IMR-90 (cell line): ENCODE data around the gene MYH9. TPM values are rescaled to one million over a fixed set of nuclear protein-coding genes. Genes with fewer than 3 reads are reported as not detected.

Source experiments
- ATAC-seq: fragments of 200-7000 bp; cut with Tn5 transposase; 2 replicates; pipeline ENCODE4 v1.9.1; 2020; ENCODE audit warnings: low read depth, mild to moderate bottlenecking, moderate library complexity
- BruUV-seq: library from RNA; stranded (reverse); fragments of 400-500 nt; replicated peaks from 2 replicates; lab custom pipeline; 2021; lab: Mats Ljungman, UMichigan
- CTCF ChIA-PET: fragments of 300-600 bp; formaldehyde crosslinking; extraction: SDS; loops from one replicate; lab custom pipeline; 2021; ENCODE audit warnings: antibody characterized with exemption; lab: Yijun Ruan, JAX
- POLR2A ChIA-PET: fragments of 300-600 bp; sonication (Branson Sonifier 250); formaldehyde crosslinking; loops from one replicate; lab custom pipeline; 2022; ENCODE audit warnings: antibody characterized with exemption; ENCODE audit not compliant: unreplicated experiment; lab: Charles Lee
- DNase-seq: peaks from one replicate; pipeline ENCODE4 v3.0.0; 2013
- H2AFZ ChIP-seq: replicated peaks from 2 replicates; pipeline ENCODE3; 2013; ENCODE audit warnings: low read length, mild to moderate bottlenecking; ENCODE audit not compliant: poor library complexity
- H2AK5ac ChIP-seq: 2 replicates; pipeline ENCODE4 v1.6.1; 2013; ENCODE audit warnings: low read depth, low read length, inconsistent platforms
- H2AK9ac ChIP-seq: replicated peaks from 2 replicates; pipeline ENCODE3; 2013; ENCODE audit warnings: mild to moderate bottlenecking, low read depth, low read length, moderate library complexity; ENCODE audit not compliant: poor library complexity
- H2BK120ac ChIP-seq: 2 replicates; pipeline ENCODE4 v1.6.1; 2013; ENCODE audit warnings: low read depth, low read length, inconsistent platforms
- H2BK15ac ChIP-seq: 3 replicates; pipeline ENCODE4 v1.6.1; 2013; ENCODE audit warnings: low read depth, low read length, inconsistent platforms
- H2BK20ac ChIP-seq: 2 replicates; pipeline ENCODE4 v1.6.1; 2013; ENCODE audit warnings: low read depth, mild to moderate bottlenecking, inconsistent platforms, low read length, moderate library complexity
- H2BK5ac ChIP-seq: 2 replicates; pipeline ENCODE4 v1.6.1; 2013; ENCODE audit warnings: mild to moderate bottlenecking, low read depth, low read length, inconsistent platforms; ENCODE audit not compliant: poor library complexity, severe bottlenecking
- H3K14ac ChIP-seq: replicated peaks from 2 replicates; pipeline ENCODE4 v1.6.1; 2013; ENCODE audit warnings: low read depth, low read length, inconsistent platforms
- H3K18ac ChIP-seq: 2 replicates; pipeline ENCODE4 v1.6.1; 2013; ENCODE audit warnings: low read depth, low read length, control low read depth
- H3K23ac ChIP-seq: 2 replicates; pipeline ENCODE4 v1.6.1; 2013; ENCODE audit warnings: low read depth, low read length, inconsistent platforms
- H3K27ac ChIP-seq: 2 replicates; pipeline ENCODE4 v1.5.1; 2013; ENCODE audit warnings: mild to moderate bottlenecking, control low read depth, low read length; ENCODE audit not compliant: insufficient read depth
- H3K27me3 ChIP-seq: 2 replicates; pipeline ENCODE4 v1.6.1; 2013; ENCODE audit warnings: low read length; ENCODE audit not compliant: control insufficient read depth, insufficient read depth
- H3K36me3 ChIP-seq: 2 replicates; pipeline ENCODE4 v1.6.1; 2013; ENCODE audit warnings: low read length, mixed read lengths; ENCODE audit not compliant: control insufficient read depth, insufficient read depth
- H3K4ac ChIP-seq: 2 replicates; pipeline ENCODE4 v1.6.1; 2013; ENCODE audit warnings: low read depth, low read length, inconsistent platforms
- H3K4me1 ChIP-seq: 2 replicates; pipeline ENCODE4 v1.6.1; 2013; ENCODE audit warnings: low read length, mixed read lengths; ENCODE audit not compliant: control insufficient read depth, insufficient read depth
- H3K4me2 ChIP-seq: 2 replicates; pipeline ENCODE4 v1.6.1; 2013; ENCODE audit warnings: low read depth, mild to moderate bottlenecking, control low read depth, low read length, moderate library complexity
- H3K4me3 ChIP-seq: 2 replicates; pipeline ENCODE4 v1.5.1; 2013; ENCODE audit warnings: low read depth, mild to moderate bottlenecking, control low read depth, low read length, moderate library complexity; ENCODE audit not compliant: insufficient read depth
- H3K56ac ChIP-seq: 2 replicates; pipeline ENCODE4 v1.6.1; 2013; ENCODE audit warnings: low read length, inconsistent platforms; ENCODE audit not compliant: insufficient read depth; ENCODE audit errors: extremely low read depth
- H3K79me1 ChIP-seq, 2 experiments: 2 replicates each; pipeline ENCODE4 v1.6.1; 2013; ENCODE audit warnings: low read length in 2 of 2, inconsistent platforms in 1 of 2, low read depth in 1 of 2
- H3K9ac ChIP-seq: 2 replicates; pipeline ENCODE4 v1.6.1; 2013; ENCODE audit warnings: low read depth, low read length, control low read depth
- H3K9me1 ChIP-seq: 2 replicates; pipeline ENCODE4 v1.6.1; 2013; ENCODE audit warnings: low read length, inconsistent platforms; ENCODE audit not compliant: insufficient read depth
- H3K9me3 ChIP-seq: 2 replicates; pipeline ENCODE4 v1.6.1; 2013; ENCODE audit warnings: low read length; ENCODE audit not compliant: control insufficient read depth, insufficient read depth
- H4K20me1 ChIP-seq: 2 replicates; pipeline ENCODE4 v1.6.1; 2013; ENCODE audit warnings: low read length, inconsistent platforms; ENCODE audit not compliant: insufficient read depth
- H4K5ac ChIP-seq: 2 replicates; pipeline ENCODE4 v1.6.1; 2013; ENCODE audit warnings: mild to moderate bottlenecking, low read depth, low read length, control low read depth
- H4K8ac ChIP-seq, 2 experiments: 2 replicates each; pipeline ENCODE4 v1.6.1; 2013; ENCODE audit warnings: low read depth in 2 of 2, low read length in 2 of 2, control low read depth in 1 of 2, inconsistent platforms in 1 of 2
- H4K91ac ChIP-seq: 2 replicates; pipeline ENCODE4 v1.6.1; 2013; ENCODE audit warnings: low read depth, low read length, inconsistent platforms; ENCODE audit not compliant: insufficient read depth
- BHLHE40 ChIP-seq: fragments of 150-350 bp; IDR thresholded peaks from 2 replicates; pipeline ENCODE4 v1.6.1; 2016; ENCODE audit warnings: mild to moderate bottlenecking, low read depth, low read length
- CHD1 ChIP-seq: IDR thresholded peaks from 2 replicates; pipeline ENCODE4 v1.6.1; 2012; ENCODE audit warnings: low read depth, low read length, improper control_type of control experiment
- FOS ChIP-seq: fragments of 150-350 bp; IDR thresholded peaks from 2 replicates; pipeline ENCODE4 v1.6.1; 2016; ENCODE audit warnings: low read depth, low read length
- MAFK ChIP-seq: IDR thresholded peaks from 2 replicates; pipeline ENCODE4 v1.6.1; 2012; ENCODE audit warnings: low read depth, low read length, improper control_type of control experiment
- MAZ ChIP-seq: IDR thresholded peaks from 2 replicates; pipeline ENCODE4 v1.6.1; 2012; ENCODE audit warnings: low read depth, mild to moderate bottlenecking, low read length, improper control_type of control experiment, moderate library complexity, borderline replicate concordance
- MXI1 ChIP-seq: IDR thresholded peaks from 2 replicates; pipeline ENCODE4 v1.6.1; 2012; ENCODE audit warnings: low read depth, mild to moderate bottlenecking, low read length, moderate library complexity, borderline replicate concordance
- NFE2L2 ChIP-seq: fragments of 150-350 bp; IDR thresholded peaks from 2 replicates; pipeline ENCODE4 v1.6.1; 2016; ENCODE audit warnings: low read depth, mild to moderate bottlenecking, low read length
- RAD21 ChIP-seq: IDR thresholded peaks from 2 replicates; pipeline ENCODE4 v1.6.1; 2012; ENCODE audit warnings: low read length, improper control_type of control experiment
- RCOR1 ChIP-seq: IDR thresholded peaks from 2 replicates; pipeline ENCODE4 v1.6.1; 2012; ENCODE audit warnings: mild to moderate bottlenecking, low read length, improper control_type of control experiment; ENCODE audit not compliant: insufficient replicate concordance
- RFX5 ChIP-seq: IDR thresholded peaks from 2 replicates; pipeline ENCODE4 v1.8.0; 2012; ENCODE audit warnings: low read depth, mild to moderate bottlenecking, low read length, moderate library complexity
- WGBS, 2 experiments: methylation state at CpG; one replicate each; pipeline versions ENCODE4 v1.1.5 to v1.1.7; 2013; ENCODE audit warnings: missing lambda C conversion rate in 2 of 2; ENCODE audit not compliant: insufficient read length in 1 of 2; ENCODE audit errors: extremely low coverage in 2 of 2; 5-methylcytosine and 5-hydroxymethylcytosine counted together
- dilution Hi-C: fragments of 300-500 bp; cut with HindIII; formaldehyde crosslinking; loops from one replicate; pipeline ENCODE4 v1.14.3; 2018; ENCODE audit warnings: low sequenced_read_pairs; ENCODE audit not compliant: unreplicated experiment
- in situ Hi-C: fragments of 300-500 bp; cut with MboI; formaldehyde crosslinking; loops from 3 replicates; pipeline ENCODE4 v1.14.3; 2019; ENCODE audit warnings: low sequenced_read_pairs, inconsistent platforms, mixed read lengths
- intact Hi-C: fragments of 100-400 bp; cut with micrococcal nuclease; formaldehyde crosslinking; loops from 2 replicates; pipeline ENCODE4 v1.10.0; 2022
- polyA plus RNA-seq, 3 experiments: library from polyadenylated mRNA; depleted of rRNA; stranded (reverse); fragments of >200 nt; gene quantifications; 2 replicates each; pipeline ENCODE4 v1.2.3, GENCODE V29; 2012; ENCODE audit warnings: low replicate concordance in 1 of 3
- total RNA-seq: library from RNA; depleted of rRNA; stranded (reverse); fragments of >200 nt; gene quantifications from 2 replicates; pipeline ENCODE4 v1.2.3, GENCODE V29; 2012
- TF ChIP-seq, protein P1 (sequence below): fragments of 150-350 bp; IDR thresholded peaks from 2 replicates; pipeline ENCODE4 v1.6.1; 2017; ENCODE audit warnings: mild to moderate bottlenecking, antibody characterized with exemption, low read length, low read depth

The MYH9 gene
- total and polyA plus RNA-seq, 2 of the 4 experiments (the other 2 are of a cell fraction), result 475 to 554 TPM

DNA sequence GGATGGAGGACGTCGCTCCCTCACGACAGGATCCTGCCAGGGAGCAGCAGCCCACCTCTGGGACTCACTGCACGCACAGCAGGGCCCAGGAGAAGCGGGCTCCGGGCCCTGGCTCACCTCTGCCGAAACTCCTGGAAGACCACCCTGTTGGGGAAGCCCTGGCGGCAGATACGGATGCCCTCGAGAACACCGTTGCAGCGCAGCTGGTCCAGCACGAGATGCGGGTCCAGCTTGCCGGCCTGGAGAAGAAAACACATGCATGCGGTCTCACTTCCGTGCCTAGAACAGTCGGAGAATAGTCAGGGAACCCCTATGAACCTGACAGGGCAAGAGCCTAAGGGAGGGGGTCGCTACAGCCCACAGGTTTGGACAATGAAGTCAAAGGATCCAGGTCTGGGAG, 82.0 kb downstream of the MYH9 start:
- Histone ChIP-seq H2BK5ac (peak overlapping the region; percentile 21), H3K4me3 (no peak overlapping the region), H3K14ac (no peak overlapping the region), H4K20me1 (peaks cover 86% of the 10 kb centered on the region), H4K5ac (no peak overlapping the region), H3K18ac (no peak overlapping the region), H3K4me1 (peaks cover 20% of the 10 kb centered on the region), H2BK15ac (no peak overlapping the region), H3K79me1 (peaks cover 44 to 89% of the 10 kb centered on the region in 2 experiments), H2AK9ac (peak overlapping the region; percentile 56), H3K56ac (no peak overlapping the region), H2BK20ac (no peak overlapping the region), H3K9me3 (no peaks in the 10 kb centered on the region), H3K27ac (peak overlapping the region; percentile 19; the same call in 1 of the 2 replicates), H4K91ac (no peak overlapping the region), H2AK5ac (peak overlapping the region; percentile 24; the same call in 1 of the 2 replicates), H2BK120ac (no peak overlapping the region), H3K4me2 (no peak overlapping the region), H3K23ac (no peak overlapping the region), H3K9ac (no peak overlapping the region), H3K4ac (no peak overlapping the region), H3K36me3 (peaks cover 88% of the 10 kb centered on the region), H3K9me1 (peaks cover 16% of the 10 kb centered on the region), H2AFZ (peak overlapping the region; percentile 18), H4K8ac (peak overlapping the region in 1 of 2 experiments; percentile 47; a peak in 1 of 4 replicates), H3K27me3 (no peaks in the 10 kb centered on the region)
- ATAC-seq (no peak), DNase-seq (no peak)
- 98% methylated on average over 18 of the region's 19 CpGs; no CpG with 5 or more reads in 1 of the 2 experiments for WGBS, 2 experiments
- intact Hi-C loops (no loop called here), in situ Hi-C loops (no loop called here), dilution Hi-C loops (no loop called here)
- POLR2A ChIA-PET, result interaction anchor here (0.6 kb wide), 1 partner anchor 26 kb away, joined by 3 read pairs; no protein-coding TSS in a partner anchor
- CTCF ChIA-PET, result no interaction called here
- TSS peak; percentile 24 for BruUV-seq
- TF ChIP-seq MAFK (no peak), RFX5 (no peak), MXI1 (no peak), RAD21 (no peak), BHLHE40 (no peak), NFE2L2 (no peak), FOS (no peak), CHD1 (no peak), RCOR1 (no peak), MAZ (no peak)
- TF ChIP-seq, protein P1, sequence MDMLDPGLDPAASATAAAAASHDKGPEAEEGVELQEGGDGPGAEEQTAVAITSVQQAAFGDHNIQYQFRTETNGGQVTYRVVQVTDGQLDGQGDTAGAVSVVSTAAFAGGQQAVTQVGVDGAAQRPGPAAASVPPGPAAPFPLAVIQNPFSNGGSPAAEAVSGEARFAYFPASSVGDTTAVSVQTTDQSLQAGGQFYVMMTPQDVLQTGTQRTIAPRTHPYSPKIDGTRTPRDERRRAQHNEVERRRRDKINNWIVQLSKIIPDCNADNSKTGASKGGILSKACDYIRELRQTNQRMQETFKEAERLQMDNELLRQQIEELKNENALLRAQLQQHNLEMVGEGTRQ, result no peak
